SH-SY5Y (cell line): ENCODE measurements around the gene CYB561D1.

Experiments
- GATA2 ChIP-seq: IDR thresholded peaks from 2 replicates; pipeline ENCODE4 v1.6.1; 2011; ENCODE audit warnings: mild to moderate bottlenecking, low read depth, low read length
- GATA3 ChIP-seq: IDR thresholded peaks from 2 replicates; pipeline ENCODE4 v1.6.1; 2011; ENCODE audit warnings: low read depth, mild to moderate bottlenecking, low read length, moderate library complexity

GRCh38 chr1:109508873-109509175, 14.9 kb downstream of the CYB561D1 start:
- TF ChIP-seq GATA2 (no peak), GATA3 (no peak)
